ENCODE results near the gene RPS21.

Gene RPS21

GRCh38 chr20:62374331-62375152, 12.4 kb upstream of the RPS21 start:
- H3K4me2 ChIP-seq (ENCODE audit: low read depth, low read length, poor library complexity, severe bottlenecking) = no peak overlapping the region
- H3K36me3 ChIP-seq (ENCODE audit: insufficient read depth, low read length) = no peaks in the 10 kb centered on the region
- H3K9me3 ChIP-seq (ENCODE audit: insufficient read depth, low read depth, low read length) = no peaks in the 10 kb centered on the region
- H3K27me3 ChIP-seq (ENCODE audit: insufficient read depth, low read length, poor library complexity, severe bottlenecking) = no peaks in the 10 kb centered on the region
- no peaks in the 10 kb centered on the region for H3K79me2 ChIP-seq (ENCODE audit: insufficient read depth, low read length)
- no peak overlapping the region for H3K4me3 ChIP-seq (ENCODE audit: low read length, poor library complexity, severe bottlenecking)
- H4K20me1 ChIP-seq (ENCODE audit: insufficient read depth, low read length, poor library complexity, severe bottlenecking) = no peaks in the 10 kb centered on the region
- H3F3A ChIP-seq (ENCODE audit: low read depth) = no peaks in the 10 kb centered on the region
- H3K9me2 ChIP-seq (replicated peaks; ENCODE audit: low read depth, low read length) = no peaks in the 10 kb centered on the region
- H3K4me1 ChIP-seq (ENCODE audit: insufficient read depth, low read length, poor library complexity, severe bottlenecking) = no peaks in the 10 kb centered on the region
- no peak for TF ChIP-seq EZH2phosphoT487 (IDR thresholded peaks at IDR 0.05; ENCODE audit: borderline replicate concordance)
- TF ChIP-seq CTCF (conservative IDR thresholded peaks at IDR 0.05; ENCODE audit: low read length) = no peak
- H3K9ac ChIP-seq (ENCODE audit: low read depth, low read length, poor library complexity, severe bottlenecking) = no peak overlapping the region
- no peak overlapping the region for H2AFZ ChIP-seq (ENCODE audit: low read length)

GRCh38 chr20:62376112-62377063, 10.5 kb upstream of the RPS21 start:
- H2AFZ ChIP-seq (ENCODE audit: low read length) = no peak overlapping the region

GRCh38 chr20:62377064-62377461, 9.8 kb upstream of the RPS21 start:
- H3K79me2 ChIP-seq (ENCODE audit: insufficient read depth, low read length) = no peaks in the 10 kb centered on the region
- H3K4me2 ChIP-seq (ENCODE audit: low read depth, low read length, poor library complexity, severe bottlenecking) = no peak overlapping the region
- no peak overlapping the region for H3K4me3 ChIP-seq (ENCODE audit: low read length, poor library complexity, severe bottlenecking)
- no peaks in the 10 kb centered on the region for H3K9me2 ChIP-seq (replicated peaks; ENCODE audit: low read depth, low read length)
- no peaks in the 10 kb centered on the region for H3F3A ChIP-seq (ENCODE audit: low read depth)
- H2AFZ ChIP-seq (ENCODE audit: low read length) = no peak overlapping the region
- no peaks in the 10 kb centered on the region for H3K9me3 ChIP-seq (ENCODE audit: insufficient read depth, low read depth, low read length)
- TF ChIP-seq CTCF (conservative IDR thresholded peaks at IDR 0.05; ENCODE audit: low read length) = no peak
- no peak for TF ChIP-seq EZH2phosphoT487 (IDR thresholded peaks at IDR 0.05; ENCODE audit: borderline replicate concordance)
- no peak overlapping the region for H3K9ac ChIP-seq (ENCODE audit: low read depth, low read length, poor library complexity, severe bottlenecking)
- no peaks in the 10 kb centered on the region for H3K4me1 ChIP-seq (ENCODE audit: insufficient read depth, low read length, poor library complexity, severe bottlenecking)
- no peaks in the 10 kb centered on the region for H3K36me3 ChIP-seq (ENCODE audit: insufficient read depth, low read length)
- H4K20me1 ChIP-seq (ENCODE audit: insufficient read depth, low read length, poor library complexity, severe bottlenecking) = no peaks in the 10 kb centered on the region
- H3K27me3 ChIP-seq (ENCODE audit: insufficient read depth, low read length, poor library complexity, severe bottlenecking) = no peaks in the 10 kb centered on the region

More at GRCh38 chr20:62376112-62377063, 10.5 kb upstream of the RPS21 start:
- Histone ChIP-seq H4K20me1 (ENCODE audit: insufficient read depth, low read length, poor library complexity, severe bottlenecking) (no peaks in the 10 kb centered on the region), H3K4me1 (ENCODE audit: insufficient read depth, low read length, poor library complexity, severe bottlenecking) (no peaks in the 10 kb centered on the region), H3K9ac (ENCODE audit: low read depth, low read length, poor library complexity, severe bottlenecking) (no peak overlapping the region), H3K36me3 (ENCODE audit: insufficient read depth, low read length) (no peaks in the 10 kb centered on the region), H3K4me2 (ENCODE audit: low read depth, low read length, poor library complexity, severe bottlenecking) (no peak overlapping the region), H3K4me3 (ENCODE audit: low read length, poor library complexity, severe bottlenecking) (no peak overlapping the region), H3F3A (ENCODE audit: low read depth) (no peaks in the 10 kb centered on the region), H3K9me3 (ENCODE audit: insufficient read depth, low read depth, low read length) (no peaks in the 10 kb centered on the region), H3K79me2 (ENCODE audit: insufficient read depth, low read length) (no peaks in the 10 kb centered on the region), H3K27me3 (ENCODE audit: insufficient read depth, low read length, poor library complexity, severe bottlenecking) (no peaks in the 10 kb centered on the region), H3K9me2 (replicated peaks; ENCODE audit: low read depth, low read length) (no peaks in the 10 kb centered on the region)
- TF ChIP-seq EZH2phosphoT487 (IDR thresholded peaks at IDR 0.05; ENCODE audit: borderline replicate concordance) = no peak
- no peak for TF ChIP-seq CTCF (conservative IDR thresholded peaks at IDR 0.05; ENCODE audit: low read length)

Measured in Loucy (cell line).